Activated CD4-positive, alpha-beta T cell treated with anti-CD3 and anti-CD28 coated beads, Interleukin-2, Interleukin-4, amounts not matched to agents 100 ng/mL and 50 ng/mL, durations not matched to agents 16 hours and 8 hours (primary cell): ENCODE results near the gene DTNBP1.

Experiments used
- DNase-seq: peaks from one replicate; pipeline ENCODE4 v3.0.0-alpha.2; 2020; ENCODE audit warnings: low spot score

DTNBP1 gene

GRCh38 chr6:15588971-15589634, 73.7 kb downstream of the DTNBP1 start:
- peak; percentile 55 for DNase-seq

- peak; percentile 0 for DNase-seq
Observed at GRCh38 chr6:15586503-15586902, 76.3 kb downstream of the DTNBP1 start.

GRCh38 chr6:15585760-15586214, 77.0 kb downstream of the DTNBP1 start:
- DNase-seq, result no peak

- DNase-seq, result no peak
Observed at GRCh38 chr6:15582499-15582898, 80.3 kb downstream of the DTNBP1 start.

- DNase-seq, result no peak
Observed at GRCh38 chr6:15581751-15582150, 81.1 kb downstream of the DTNBP1 start.

- DNase-seq, result no peak
Observed at GRCh38 chr6:15580326-15580725, 82.5 kb downstream of the DTNBP1 start.

- no peak for DNase-seq
Observed at GRCh38 chr6:15578716-15579391, 84.0 kb downstream of the DTNBP1 start.

- DNase-seq, result no peak
Observed at GRCh38 chr6:15577550-15578171, 85.2 kb downstream of the DTNBP1 start.

- DNase-seq, result no peak
Observed at GRCh38 chr6:15577106-15577505, 85.7 kb downstream of the DTNBP1 start.

- DNase-seq, result no peak
Observed at GRCh38 chr6:15575357-15576033, 87.3 kb downstream of the DTNBP1 start.

- DNase-seq, result no peak
Observed at GRCh38 chr6:15574486-15574885, 88.3 kb downstream of the DTNBP1 start.

GRCh38 chr6:15574023-15574422, 88.8 kb downstream of the DTNBP1 start:
- no peak for DNase-seq

- no peak for DNase-seq
Observed at GRCh38 chr6:15573384-15573783, 89.4 kb downstream of the DTNBP1 start.

GRCh38 chr6:15572296-15573016, 90.4 kb downstream of the DTNBP1 start:
- DNase-seq, result no peak

- DNase-seq, result no peak
Observed at GRCh38 chr6:15570171-15570570, 92.7 kb downstream of the DTNBP1 start.

GRCh38 chr6:15569035-15569995, 93.5 kb downstream of the DTNBP1 start:
- DNase-seq, result no peak

GRCh38 chr6:15562977-15563376, 99.9 kb downstream of the DTNBP1 start:
- no peak for DNase-seq

GRCh38 chr6:15561447-15562199, 101.2 kb downstream of the DTNBP1 start:
- DNase-seq, result no peak

- DNase-seq, result no peak
Observed at GRCh38 chr6:15560713-15561112, 102.1 kb downstream of the DTNBP1 start.

- no peak for DNase-seq
Observed at GRCh38 chr6:15557174-15557573, 105.7 kb downstream of the DTNBP1 start.
